H1 (cell line): Measurements from ENCODE around the gene SPEF2. TPM values are rescaled to one million over a fixed set of nuclear protein-coding genes. Genes with fewer than 3 reads are reported as not detected.

Experiments
- CTCF ChIA-PET: fragments of 300-600 bp; sonication (Branson Sonifier 250); formaldehyde crosslinking; loops from one replicate; lab custom pipeline; 2021; ENCODE audit not compliant: partially characterized antibody; lab: Charles Lee
- POLR2A ChIA-PET: fragments of 300-600 bp; sonication (Branson Sonifier 250); formaldehyde crosslinking; loops from one replicate; lab custom pipeline; 2021; ENCODE audit warnings: inconsistent platforms; ENCODE audit not compliant: partially characterized antibody; lab: Charles Lee
- DNase-seq, 2 experiments: peaks; one replicate each; pipeline versions ENCODE4 v3.0.0 to v3.0.0-alpha.2; 2010 to 2022; ENCODE audit warnings: low spot score in 2 of 2, low read depth in 1 of 2, mixed read lengths in 1 of 2
- FAIRE-seq: peaks from 2 replicates; lab custom pipeline; 2011; peaks lifted over from hg19 to GRCh38; lab: Jason Lieb, UNC
- H2AFZ ChIP-seq: 2 replicates; pipeline ENCODE4 v1.8.1; 2012; ENCODE audit warnings: low read length, inconsistent platforms
- H2AK5ac ChIP-seq: 2 replicates; pipeline ENCODE4 v1.6.1; 2013; ENCODE audit warnings: low read depth, low read length
- H2BK120ac ChIP-seq: replicated peaks from 2 replicates; pipeline ENCODE3; 2013; ENCODE audit warnings: low read depth, low read length, inconsistent platforms
- H2BK12ac ChIP-seq: 2 replicates; pipeline ENCODE4 v1.6.1; 2013; ENCODE audit warnings: low read depth, low read length
- H2BK15ac ChIP-seq: 2 replicates; pipeline ENCODE4 v1.6.1; 2013; ENCODE audit warnings: low read length
- H2BK20ac ChIP-seq: 2 replicates; pipeline ENCODE4 v1.6.1; 2013; ENCODE audit warnings: low read length
- H2BK5ac ChIP-seq: 2 replicates; pipeline ENCODE4 v1.6.1; 2013; ENCODE audit warnings: low read depth, low read length
- H3K14ac ChIP-seq: 2 replicates; pipeline ENCODE4 v1.6.1; 2013; ENCODE audit warnings: inconsistent platforms; ENCODE audit not compliant: insufficient read length
- H3K18ac ChIP-seq: 2 replicates; pipeline ENCODE4 v1.6.1; 2013; ENCODE audit warnings: low read length; ENCODE audit errors: extremely low read depth
- H3K23ac ChIP-seq: 2 replicates; pipeline ENCODE4 v1.6.1; 2013; ENCODE audit warnings: inconsistent platforms; ENCODE audit not compliant: insufficient read length
- H3K23me2 ChIP-seq: 2 replicates; pipeline ENCODE4 v1.6.1; 2013; ENCODE audit warnings: low read depth, low read length
- H3K27ac ChIP-seq: 2 replicates; pipeline ENCODE4 v1.6.1; 2011; ENCODE audit warnings: low read depth, low read length, inconsistent platforms
- H3K27me3 ChIP-seq, 4 experiments: replicated peaks in 1 of 4; 1 replicate in 1 of 4; 2 replicates in 3 of 4; pipeline versions ENCODE4 v1.6.1 to v1.8.1; 2011 to 2013; ENCODE audit warnings: low read length in 3 of 4, mild to moderate bottlenecking in 3 of 4, inconsistent platforms in 2 of 4, mixed read lengths in 2 of 4, moderate library complexity in 1 of 4; ENCODE audit not compliant: control insufficient read depth in 3 of 4, insufficient read depth in 3 of 4; ENCODE audit errors: extremely low read depth in 1 of 4
- H3K36me3 ChIP-seq, 4 experiments: 2 replicates each; pipeline versions ENCODE4 v1.6.1 to v1.8.1; 2011 to 2013; ENCODE audit warnings: mild to moderate bottlenecking in 4 of 4, low read length in 3 of 4, moderate library complexity in 2 of 4, control low read depth in 1 of 4, inconsistent platforms in 1 of 4; ENCODE audit not compliant: insufficient read depth in 4 of 4, control insufficient read depth in 2 of 4
- H3K4ac ChIP-seq: replicated peaks from 2 replicates; pipeline ENCODE3; 2013; ENCODE audit warnings: low read length, low read depth, mixed read lengths, inconsistent platforms; ENCODE audit not compliant: insufficient read length
- H3K4me1 ChIP-seq, 4 experiments: replicated peaks in 1 of 4; 1 replicate in 1 of 4; 2 replicates in 3 of 4; pipeline versions ENCODE4 v1.6.1 to v1.8.1; 2011 to 2013; ENCODE audit warnings: low read length in 3 of 4, inconsistent platforms in 2 of 4, mixed read lengths in 1 of 4; ENCODE audit not compliant: insufficient read depth in 4 of 4, control insufficient read depth in 3 of 4
- H3K4me2 ChIP-seq, 2 experiments: 2 replicates each; pipeline versions ENCODE4 v1.6.1 to v1.8.1; 2011 to 2013; ENCODE audit warnings: low read depth in 2 of 2, low read length in 2 of 2, control low read depth in 1 of 2, inconsistent platforms in 1 of 2, mild to moderate bottlenecking in 1 of 2; ENCODE audit not compliant: insufficient read depth in 1 of 2
- H3K4me3 ChIP-seq, 4 experiments: fragments of 200-600, 300-600 bp in 1 of 4; sonication (generic), shearing (Covaris generic), sonication (Bioruptor Twin) in 1 of 4; 2 replicates each; pipeline versions ENCODE4 v1.5.1 to v1.8.1; 2011 to 2016; ENCODE audit warnings: low read length in 4 of 4, low read depth in 3 of 4, control low read depth in 2 of 4, inconsistent platforms in 2 of 4, mild to moderate bottlenecking in 2 of 4, mixed read lengths in 1 of 4, moderate library complexity in 1 of 4; ENCODE audit not compliant: insufficient read depth in 2 of 4; ENCODE audit errors: extremely low read depth in 1 of 4
- H3K56ac ChIP-seq: replicated peaks from 2 replicates; pipeline ENCODE3; 2013; ENCODE audit warnings: low read depth, mild to moderate bottlenecking, mixed read lengths, low read length, inconsistent platforms; ENCODE audit not compliant: insufficient read length
- H3K79me1 ChIP-seq: 2 replicates; pipeline ENCODE4 v1.6.1; 2013; ENCODE audit warnings: low read depth, low read length, control low read depth
- H3K79me2 ChIP-seq, 2 experiments: 2 replicates each; pipeline versions ENCODE4 v1.6.1 to v1.8.1; 2012 to 2013; ENCODE audit warnings: low read length in 2 of 2, mild to moderate bottlenecking in 2 of 2, inconsistent platforms in 1 of 2; ENCODE audit not compliant: insufficient read depth in 2 of 2, control insufficient read depth in 1 of 2
- H3K9ac ChIP-seq, 4 experiments: replicated peaks in 1 of 4; 1 replicate in 1 of 4; 2 replicates in 3 of 4; pipeline versions ENCODE4 v1.6.1 to v1.8.1; 2011 to 2013; ENCODE audit warnings: low read depth in 3 of 4, low read length in 3 of 4, control low read depth in 2 of 4, mild to moderate bottlenecking in 2 of 4, moderate library complexity in 2 of 4, inconsistent platforms in 1 of 4; ENCODE audit errors: extremely low read depth in 1 of 4
- H3K9me3 ChIP-seq, 2 experiments: 2 replicates each; pipeline versions ENCODE4 v1.6.1 to v1.8.1; 2012 to 2013; ENCODE audit warnings: mild to moderate bottlenecking in 2 of 2, moderate library complexity in 2 of 2, control low read depth in 1 of 2, inconsistent platforms in 1 of 2, low read depth in 1 of 2, low read length in 1 of 2, mixed read lengths in 1 of 2; ENCODE audit not compliant: insufficient read depth in 2 of 2
- H4K20me1 ChIP-seq, 2 experiments: replicated peaks in 1 of 2; 2 replicates each; pipeline versions ENCODE3 to v1.8.1; 2011 to 2013; ENCODE audit warnings: inconsistent platforms in 2 of 2, low read length in 2 of 2, mild to moderate bottlenecking in 1 of 2; ENCODE audit not compliant: insufficient read depth in 2 of 2, control insufficient read depth in 1 of 2
- H4K5ac ChIP-seq: 2 replicates; pipeline ENCODE4 v1.6.1; 2013; ENCODE audit warnings: low read length, low read depth, mixed read lengths, inconsistent platforms; ENCODE audit not compliant: insufficient read length
- H4K8ac ChIP-seq: 2 replicates; pipeline ENCODE4 v1.8.0; 2013; ENCODE audit warnings: mild to moderate bottlenecking, moderate library complexity, low read length, inconsistent platforms; ENCODE audit not compliant: insufficient read depth; ENCODE audit errors: extremely low read depth
- H4K91ac ChIP-seq: replicated peaks from 2 replicates; pipeline ENCODE3; 2013; ENCODE audit warnings: low read length, mixed read lengths, inconsistent platforms; ENCODE audit not compliant: insufficient read length
- CBX8 ChIP-seq: fragments of 300-800, 300-1000 bp; sonication (generic); IDR thresholded peaks from 2 replicates; pipeline ENCODE4 v1.7.1; 2016; ENCODE audit warnings: low read depth, low read length, borderline replicate concordance
- FOSL1 ChIP-seq: IDR thresholded peaks from 2 replicates; pipeline ENCODE4 v1.6.1; 2011; ENCODE audit warnings: mild to moderate bottlenecking, low read depth, low read length, moderate library complexity; ENCODE audit not compliant: insufficient read depth
- JUND ChIP-seq: IDR thresholded peaks from 2 replicates; pipeline ENCODE4 v1.6.1; 2011; ENCODE audit warnings: mild to moderate bottlenecking, improper control_type of control experiment, low read length
- RAD21 ChIP-seq, 2 experiments: IDR thresholded peaks in 1 of 2; conservative IDR thresholded peaks in 1 of 2; 2 replicates each; pipeline ENCODE4 v1.6.1; 2011; ENCODE audit warnings: low read depth in 2 of 2, low read length in 2 of 2, improper control_type of control experiment in 1 of 2, inconsistent platforms in 1 of 2, mild to moderate bottlenecking in 1 of 2, moderate library complexity in 1 of 2
- RNF2 ChIP-seq: fragments of 200-900, 300-1000 bp; sonication (generic); IDR thresholded peaks from 2 replicates; pipeline ENCODE4 v1.7.1; 2016; ENCODE audit warnings: borderline replicate concordance, low read depth, mild to moderate bottlenecking, antibody characterized with exemption, low read length; ENCODE audit not compliant: poor library complexity, severe bottlenecking; ENCODE audit errors: missing control alignments
- TBP ChIP-seq: IDR thresholded peaks from 2 replicates; pipeline ENCODE4 v1.6.1; 2011; ENCODE audit warnings: low read depth, low read length, improper control_type of control experiment
- WGBS, 2 experiments: shearing (Covaris generic) in 1 of 2; methylation state at CpG; one replicate each; pipeline versions ENCODE4 v1.1.6 to v1.1.7; 2013 to 2015; ENCODE audit warnings: low lambda C conversion rate in 2 of 2, mixed read lengths in 2 of 2, inconsistent platforms in 1 of 2, low coverage in 1 of 2, missing lambda C conversion rate in 1 of 2; ENCODE audit not compliant: insufficient replicate concordance in 2 of 2, insufficient coverage in 1 of 2, insufficient read length in 1 of 2; ENCODE audit errors: extremely low coverage in 1 of 2, missing lambda C conversion rate in 1 of 2; 5-methylcytosine and 5-hydroxymethylcytosine counted together
- polyA plus RNA-seq, 7 experiments: library from polyadenylated mRNA; depleted of rRNA in 3 of 7; stranded (reverse) in 5 of 7; unstranded in 2 of 7; fragments of >200 nt in 5 of 7; fragments of 200-250 nt in 2 of 7; gene quantifications; 1 replicate in 5 of 7; 2 replicates in 1 of 7; 4 replicates in 1 of 7; pipeline versions ENCODE4 v1.2.1 to v1.2.3, GENCODE V29; 2011 to 2013; ENCODE audit warnings: missing spikeins in 2 of 7, mixed read lengths in 2 of 7
- total RNA-seq: library from RNA; stranded (reverse); fragmentation: NEBNext Ultra II Directional; extraction: Animal tissue kit (Norgen Biotek cat#: 25700); gene quantifications from 2 replicates; pipeline ENCODE4 v1.2.1, GENCODE V29; 2021

The SPEF2 gene
- total and polyA plus RNA-seq, 2 of the 8 experiments (the other 6 are each of a cell fraction or from before 2014, with no cell fraction given), result 0.14 to 0.73 TPM

DNA sequence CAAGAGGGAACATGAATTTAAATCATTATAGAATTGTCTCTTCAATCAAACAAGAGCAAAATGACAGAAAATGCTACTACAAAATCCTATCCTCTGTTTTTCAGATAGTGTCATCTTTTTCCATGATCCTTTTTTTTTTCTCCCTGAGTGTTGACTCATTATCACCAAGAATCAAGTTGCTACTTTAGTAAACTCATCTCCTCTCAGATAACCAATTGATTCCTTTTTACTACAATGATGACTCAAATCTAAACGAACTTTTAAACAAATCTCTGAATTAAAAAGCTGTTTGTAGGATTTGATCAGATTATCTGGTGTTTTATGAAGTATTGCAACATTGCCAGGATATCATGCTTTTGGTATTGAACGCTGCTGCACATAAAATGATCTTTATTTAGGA lies 215.1 kb downstream of the SPEF2 start (continued):
- TF ChIP-seq TBP, result no peak

DNA sequence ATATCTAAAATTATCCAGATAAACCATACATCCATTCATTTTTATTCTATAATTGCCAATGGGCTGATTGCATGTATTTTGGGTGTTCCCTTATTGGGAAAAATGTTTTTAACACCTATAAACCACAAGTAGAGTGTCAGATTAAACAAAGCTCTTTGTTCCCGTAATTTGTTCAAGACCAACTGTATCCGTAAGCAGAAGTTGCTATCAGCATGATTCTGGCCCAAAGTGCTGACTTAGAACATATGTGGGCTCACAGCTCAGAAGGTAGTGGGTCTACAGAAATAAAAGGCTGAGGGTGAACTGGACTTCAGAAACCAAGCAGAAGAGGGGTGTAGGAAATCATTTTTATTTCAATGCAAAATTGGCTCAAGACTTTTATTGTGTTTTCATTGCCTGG lies 215.6 kb downstream of the SPEF2 start:
- Histone ChIP-seq H4K8ac (no peak overlapping the region), H3K23me2 (no peaks in the 10 kb centered on the region), H3K4ac (no peak overlapping the region), H3K79me2 (no peaks in the 10 kb centered on the region), H3K4me2 (no peak overlapping the region), H2AK5ac (no peak overlapping the region), H2BK12ac (no peak overlapping the region), H2BK20ac (no peak overlapping the region), H2BK120ac (no peak overlapping the region), H2BK15ac (no peak overlapping the region), H3K79me1 (no peaks in the 10 kb centered on the region), H3K27me3 (no peaks in the 10 kb centered on the region), H4K5ac (no peak overlapping the region), H3K14ac (no peak overlapping the region), H3K9me3 (no peaks in the 10 kb centered on the region), H2BK5ac (no peak overlapping the region), H3K4me3 (no peak overlapping the region), H2AFZ (no peak overlapping the region), H3K18ac (no peak overlapping the region), H3K4me1 (no peaks in the 10 kb centered on the region), H3K36me3 (no peaks in the 10 kb centered on the region), H4K91ac (no peak overlapping the region), H3K56ac (no peak overlapping the region), H4K20me1 (no peaks in the 10 kb centered on the region), H3K9ac (no peak overlapping the region), H3K27ac (no peak overlapping the region), H3K23ac (no peak overlapping the region)
- POLR2A ChIA-PET, result no interaction called here
- WGBS, 2 experiments, result 95% methylated on average over 2 of the region's 2 CpGs; no CpG with 5 or more reads in 1 of the 2 experiments
- TF ChIP-seq RAD21 (IDR thresholded peaks at IDR 0.05 in 1 of 2, conservative IDR thresholded peaks at IDR 0.05 in 1 of 2; ENCODE audit: low read depth in 2 of 2, low read length in 2 of 2) (no peak), RNF2 (no peak), FOSL1 (no peak), JUND (no peak), CBX8 (no peak)
- CTCF ChIA-PET, result no interaction called here
- DNase-seq (no peak), FAIRE-seq (no peak)
